ENCODE data around the gene HUS1.
A peak's percentile ranks its signal among the peaks of the same experiment; 100 is the strongest.

Gene HUS1

GRCh38 chr7:47968847-47969774 lies 10.3 kb downstream of the HUS1 start:
- TF ChIP-seq CTCF (IDR thresholded peaks at IDR 0.05) = peak; percentile 89

DNA sequence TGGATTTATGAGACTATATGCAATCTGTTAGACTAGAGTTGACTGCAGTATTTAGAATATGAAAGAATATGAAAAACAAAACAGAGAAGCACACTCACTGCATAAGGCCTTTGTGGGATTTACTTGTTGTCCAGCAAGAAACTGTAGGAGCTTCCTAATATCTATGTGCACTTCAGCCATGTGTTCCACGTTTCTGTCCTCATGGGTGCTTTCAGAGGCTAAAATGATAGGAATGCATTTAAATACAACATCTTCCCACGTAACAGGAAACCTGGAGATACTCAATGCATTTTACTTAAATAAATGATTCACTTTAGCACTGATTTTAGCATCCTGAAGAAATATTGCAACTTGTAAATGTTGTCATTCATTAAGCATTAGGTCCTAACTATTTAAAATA lies 11.7 kb downstream of the HUS1 start:
- TF ChIP-seq CTCF (IDR thresholded peaks at IDR 0.05) = no peak

- no peak for TF ChIP-seq CTCF (IDR thresholded peaks at IDR 0.05)
Observed at GRCh38 chr7:47967123-47967522, 12.3 kb downstream of the HUS1 start.

DNA sequence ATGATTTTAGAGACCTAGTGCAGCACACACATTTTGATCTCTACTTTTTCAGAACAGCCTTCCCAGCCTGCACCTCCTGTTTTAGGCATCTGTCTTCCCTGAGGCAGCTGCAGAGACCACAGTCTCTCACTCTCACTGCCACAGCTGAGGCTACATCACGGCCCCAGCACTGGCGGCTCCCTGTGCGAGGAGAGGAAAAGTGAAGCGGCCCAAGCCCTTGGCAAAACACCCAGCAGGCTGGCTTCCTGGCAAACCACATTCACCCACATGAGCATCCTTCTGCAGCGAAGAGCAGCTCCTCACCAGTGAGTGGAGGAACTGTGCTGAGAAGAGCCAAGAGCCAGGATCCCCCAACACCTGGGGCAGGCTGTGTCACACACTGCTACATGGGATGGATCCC lies 14.0 kb downstream of the HUS1 start:
- TF ChIP-seq CTCF (IDR thresholded peaks at IDR 0.05) = no peak

DNA sequence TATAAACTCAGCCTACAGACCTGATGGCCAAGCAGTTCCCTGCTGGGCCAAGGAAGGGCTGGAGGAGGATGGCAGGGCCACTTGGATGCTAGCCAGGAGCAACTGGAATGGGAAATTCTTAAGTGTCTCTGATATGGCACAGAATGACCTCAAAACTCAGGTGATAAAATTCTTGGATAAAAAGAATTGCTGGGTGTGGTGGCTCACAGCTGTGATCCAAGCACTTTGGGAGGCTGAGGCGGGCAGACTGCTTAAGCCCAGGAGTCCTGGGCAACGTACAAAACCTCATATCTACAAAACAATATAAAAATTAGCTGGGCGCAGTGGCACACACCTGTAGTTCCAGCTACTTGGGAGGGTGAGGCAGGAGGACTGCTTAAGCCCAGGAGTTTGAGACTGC lies 17.2 kb downstream of the HUS1 start:
- TF ChIP-seq CTCF (IDR thresholded peaks at IDR 0.05) = no peak

- no peak for TF ChIP-seq CTCF (IDR thresholded peaks at IDR 0.05)
Observed at GRCh38 chr7:47957156-47957555, 22.3 kb downstream of the HUS1 start.

GRCh38 chr7:47956220-47956619 lies 23.2 kb downstream of the HUS1 start:
- no peak for TF ChIP-seq CTCF (IDR thresholded peaks at IDR 0.05)

Measured in LNCAP (cell line).